Bladder microvascular endothelial cell (primary cell): ENCODE data around the gene SLC3A2. TPM values are rescaled to one million over a fixed set of nuclear protein-coding genes. Genes with fewer than 3 reads are reported as not detected.

Experiments used
- total RNA-seq: library from RNA; depleted of rRNA; stranded (reverse); fragments of >200 nt; gene quantifications from 2 replicates; pipeline ENCODE4 v1.2.3, GENCODE V29; 2014

The SLC3A2 gene
- 86.1 and 87.2 TPM in 2 replicates for total RNA-seq

GRCh38 chr11:62880803-62881578, at the start of gene SLC3A2:
Gene SLC3A2 (plus strand): TSS chr11:62880896. CDS start chr11:62881024, 128 bp downstream.

GRCh38 chr11:62831520-62832335, 49.0 kb upstream of the SLC3A2 start, which contains the start of gene STX5:
Gene STX5 (minus strand): TSS chr11:62832051. CDS start chr11:62831243, 808 bp downstream.

GRCh38 chr11:62832336-62833234, 48.1 kb upstream of the SLC3A2 start, which contains the start of gene TEX54:
Gene TEX54 (minus strand): TSS chr11:62832841.

GRCh38 chr11:62839050-62839945, 41.4 kb upstream of the SLC3A2 start, which contains the start of gene WDR74:
Gene WDR74 (minus strand): TSS chr11:62839590. CDS start chr11:62839570, 20 bp downstream.

GRCh38 chr11:62921201-62921572, 40.5 kb downstream of the SLC3A2 start, which contains the start of gene CHRM1:
Gene CHRM1 (minus strand): TSS chr11:62921363. CDS start chr11:62911100, 10,263 bp downstream.

Other genes starting within 250 kb of the SLC3A2 start
- gene GANAB, start 234.3 kb upstream of the SLC3A2 start, total RNA-seq: 177 and 354 TPM in 2 replicates
- 16.8 and 20.8 TPM in 2 replicates for gene INTS5, start 227.6 kb upstream of the SLC3A2 start, total RNA-seq
- gene C11orf98, start 215.7 kb upstream of the SLC3A2 start, total RNA-seq: 29.8 and 31.6 TPM in 2 replicates
- 7.7 and 7.9 TPM in 2 replicates for gene CSKMT, start 215.6 kb upstream of the SLC3A2 start, total RNA-seq
- gene UQCC3, start 209.2 kb upstream of the SLC3A2 start, total RNA-seq: 9.0 and 10.5 TPM in 2 replicates
- gene LBHD1, start 208.6 kb upstream of the SLC3A2 start, total RNA-seq: 1.6 and 2.8 TPM in 2 replicates
- 145 and 155 TPM in 2 replicates for gene UBXN1, start 201.8 kb upstream of the SLC3A2 start, total RNA-seq
- gene LRRN4CL, start 191.4 kb upstream of the SLC3A2 start, total RNA-seq: under 0.01 and 0.31 TPM in 2 replicates
- 14.2 and 15.7 TPM in 2 replicates for gene BSCL2, start 173.5 kb upstream of the SLC3A2 start, total RNA-seq
- not detected in 2 replicates for gene GNG3, start 173.2 kb upstream of the SLC3A2 start, total RNA-seq
- 9.9 and 18.2 TPM in 2 replicates for gene HNRNPUL2, start 153.4 kb upstream of the SLC3A2 start, total RNA-seq
- 32.5 and 33.0 TPM in 2 replicates for gene TTC9C, start 152.4 kb upstream of the SLC3A2 start, total RNA-seq
- 7.8 TPM in 2 replicates for gene ZBTB3, start 126.7 kb upstream of the SLC3A2 start, total RNA-seq
- 49.9 and 61.2 TPM in 2 replicates for gene POLR2G, start 119.3 kb upstream of the SLC3A2 start, total RNA-seq
- 19.3 and 43.2 TPM in 2 replicates for gene TAF6L, start 109.5 kb upstream of the SLC3A2 start, total RNA-seq
- 17.2 and 21.3 TPM in 2 replicates for gene TMEM179B, start 93.5 kb upstream of the SLC3A2 start, total RNA-seq
- 11.3 and 11.5 TPM in 2 replicates for gene TMEM223, start 88.9 kb upstream of the SLC3A2 start, total RNA-seq
- 11.8 and 50.6 TPM in 2 replicates for gene NXF1, start 75.5 kb upstream of the SLC3A2 start, total RNA-seq
- 35.9 and 40.8 TPM in 2 replicates for gene STX5, start 48.8 kb upstream of the SLC3A2 start, total RNA-seq
- not detected in 2 replicates for gene TEX54, start 48.1 kb upstream of the SLC3A2 start, total RNA-seq
- 61.4 and 67.5 TPM in 2 replicates for gene WDR74, start 41.3 kb upstream of the SLC3A2 start, total RNA-seq
- gene CHRM1, start 40.5 kb downstream of the SLC3A2 start, total RNA-seq: not detected in 2 replicates
- gene SLC22A6, start 104.1 kb downstream of the SLC3A2 start, total RNA-seq: not detected in 2 replicates
- gene SLC22A8, start 134.9 kb downstream of the SLC3A2 start, total RNA-seq: not detected in 2 replicates